NB4 (cell line): ENCODE data around the gene UQCC2.

Experiments used
- MAX ChIP-seq: IDR thresholded peaks from 2 replicates; pipeline ENCODE4 v1.6.1; 2011; ENCODE audit warnings: low read depth, low read length
- POLR2A ChIP-seq: IDR thresholded peaks from 2 replicates; pipeline ENCODE4 v1.6.1; 2011; ENCODE audit warnings: mild to moderate bottlenecking; ENCODE audit not compliant: insufficient read length; ENCODE audit errors: extremely low read depth
- TF ChIP-seq, protein P1 (sequence below): IDR thresholded peaks from one replicate; pipeline ENCODE4 v1.5.1; 2012; ENCODE audit warnings: low read depth, low read length

DNA sequence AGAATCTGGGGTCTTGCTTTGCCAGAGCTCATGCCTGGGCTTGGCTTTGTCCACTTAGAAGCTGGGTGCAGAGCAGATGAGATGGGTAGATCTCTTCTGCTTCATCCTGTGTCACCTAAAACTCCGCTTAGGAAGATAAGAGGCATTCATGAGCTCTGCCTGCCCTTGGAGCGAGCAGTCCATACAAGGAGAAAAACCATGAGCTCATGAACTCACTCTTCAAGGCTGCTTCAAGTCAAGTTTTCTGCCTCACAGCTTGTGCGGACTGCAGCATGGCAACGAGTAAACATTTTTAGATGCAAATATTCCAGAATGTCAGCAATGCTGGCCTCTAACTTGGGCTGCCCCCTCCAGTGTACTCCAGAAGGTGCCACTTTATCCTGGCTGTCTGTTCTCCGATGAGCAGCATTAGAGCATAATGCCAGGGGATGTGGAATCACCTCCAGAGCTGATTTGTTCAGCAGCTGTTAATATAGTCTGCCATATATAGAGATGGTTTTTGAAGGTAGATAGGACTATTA lies 10.7 kb upstream of the UQCC2 start:
- TF ChIP-seq POLR2A (no peak), MAX (no peak)
- TF ChIP-seq, protein P1, sequence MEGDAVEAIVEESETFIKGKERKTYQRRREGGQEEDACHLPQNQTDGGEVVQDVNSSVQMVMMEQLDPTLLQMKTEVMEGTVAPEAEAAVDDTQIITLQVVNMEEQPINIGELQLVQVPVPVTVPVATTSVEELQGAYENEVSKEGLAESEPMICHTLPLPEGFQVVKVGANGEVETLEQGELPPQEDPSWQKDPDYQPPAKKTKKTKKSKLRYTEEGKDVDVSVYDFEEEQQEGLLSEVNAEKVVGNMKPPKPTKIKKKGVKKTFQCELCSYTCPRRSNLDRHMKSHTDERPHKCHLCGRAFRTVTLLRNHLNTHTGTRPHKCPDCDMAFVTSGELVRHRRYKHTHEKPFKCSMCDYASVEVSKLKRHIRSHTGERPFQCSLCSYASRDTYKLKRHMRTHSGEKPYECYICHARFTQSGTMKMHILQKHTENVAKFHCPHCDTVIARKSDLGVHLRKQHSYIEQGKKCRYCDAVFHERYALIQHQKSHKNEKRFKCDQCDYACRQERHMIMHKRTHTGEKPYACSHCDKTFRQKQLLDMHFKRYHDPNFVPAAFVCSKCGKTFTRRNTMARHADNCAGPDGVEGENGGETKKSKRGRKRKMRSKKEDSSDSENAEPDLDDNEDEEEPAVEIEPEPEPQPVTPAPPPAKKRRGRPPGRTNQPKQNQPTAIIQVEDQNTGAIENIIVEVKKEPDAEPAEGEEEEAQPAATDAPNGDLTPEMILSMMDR, result no peak
